DMS53 (cell line): Measurements from ENCODE around the gene CKAP2L.
"Not testable (repeated sequence)": the region's sequence is repeated elsewhere in the genome, so short reads cannot be mapped to it uniquely, and the experiment has no call there.

Experiments
- DNase-seq: peaks from one replicate; lab custom pipeline; 2025; lab: John Stamatoyannopoulos, UW

The CKAP2L gene

GRCh38 chr2:112726487-112727190, 37.8 kb downstream of the CKAP2L start:
- DNase-seq, result peak; percentile 98

DNA sequence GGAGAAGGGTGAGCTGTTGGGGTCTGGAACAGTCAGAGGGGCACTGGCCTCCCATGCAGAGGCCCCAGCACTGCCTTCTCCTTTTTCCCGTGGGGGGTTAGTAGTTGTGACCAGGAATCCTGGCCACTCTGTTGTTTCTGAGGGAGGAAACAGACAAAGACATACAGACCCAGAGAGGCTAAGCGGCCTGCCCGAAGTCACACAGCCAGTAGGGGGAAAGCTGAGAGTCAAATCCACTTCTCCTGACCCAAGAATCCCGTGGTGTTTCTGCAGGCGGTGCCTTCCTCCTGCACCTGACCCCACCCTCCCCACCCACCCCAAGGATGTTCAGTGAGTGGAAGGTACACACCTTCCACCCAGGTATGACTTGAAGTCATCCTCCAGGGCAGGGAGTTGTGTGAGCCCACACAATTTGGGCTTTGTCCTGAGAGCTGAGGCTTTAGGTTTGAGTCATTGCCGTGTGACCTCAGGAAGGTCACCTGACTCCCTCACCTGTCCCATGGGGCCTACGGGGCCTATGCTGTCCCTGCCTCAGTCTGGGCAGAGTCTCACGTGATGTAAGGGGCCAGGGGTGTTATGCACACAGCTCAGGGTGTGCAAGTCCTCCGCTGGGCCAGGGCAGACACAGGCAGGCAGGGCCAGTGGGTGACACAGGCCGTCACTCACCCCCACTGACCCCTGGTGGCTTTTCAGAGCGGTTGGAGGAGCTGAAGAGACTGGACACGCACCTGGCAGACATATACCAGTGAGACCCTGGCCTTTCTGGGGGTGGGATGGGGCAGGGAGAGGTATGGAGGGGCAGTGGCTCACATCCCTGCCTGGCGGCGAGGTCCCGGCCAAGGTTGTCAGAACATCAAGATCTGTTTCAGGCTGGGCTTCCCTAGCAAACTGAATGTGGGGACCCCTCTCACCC, 38.6 kb downstream of the CKAP2L start:
- peak; percentile 52 for DNase-seq

DNA sequence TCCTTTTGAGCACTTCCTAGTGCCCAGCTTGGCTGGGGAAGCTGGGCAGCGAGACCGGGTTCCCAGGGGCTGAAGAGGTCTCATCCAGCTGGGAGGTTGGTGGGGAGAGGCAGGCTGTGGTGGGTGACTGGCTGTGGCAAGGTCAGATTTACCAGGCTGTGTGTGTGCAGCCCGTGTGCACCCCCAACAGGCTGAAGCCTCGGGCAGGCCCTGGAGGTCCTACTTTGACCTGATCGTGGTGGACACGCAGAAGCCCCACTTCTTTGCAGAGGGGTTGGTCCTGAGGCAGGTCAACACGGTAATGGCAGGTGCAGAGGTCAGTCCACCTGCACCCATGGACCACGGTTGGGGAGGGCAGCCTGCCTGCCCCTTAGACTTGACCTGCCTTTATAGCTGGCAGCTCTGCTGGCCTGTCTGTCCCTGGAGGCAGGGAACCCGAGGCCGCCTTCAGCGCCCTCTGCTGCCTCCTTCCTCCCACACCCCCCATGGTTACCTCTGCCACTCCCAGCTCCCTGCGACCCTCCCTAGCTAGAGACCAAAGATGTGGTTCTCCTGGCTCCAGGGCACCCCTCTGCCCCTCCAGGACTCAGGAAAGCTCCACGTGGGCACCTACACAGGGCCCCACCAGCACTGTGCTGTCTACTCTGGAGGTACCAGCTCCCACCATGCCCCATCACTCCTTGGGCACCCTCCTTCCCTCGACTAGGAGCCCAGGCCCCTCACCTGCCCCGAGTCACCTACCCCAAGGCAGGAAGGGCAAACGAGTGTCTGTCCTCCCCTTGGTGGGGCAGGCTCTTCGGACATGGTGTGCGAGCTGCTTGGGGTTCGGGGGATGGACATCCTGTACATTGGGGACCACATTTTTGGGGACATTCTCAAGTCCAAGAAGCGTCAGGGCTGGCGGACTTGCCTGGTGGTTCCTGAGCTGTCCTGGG, 39.6 kb downstream of the CKAP2L start:
- peak; percentile 44 for DNase-seq

- no peak for DNase-seq
Observed at GRCh38 chr2:112723995-112724394, 40.4 kb downstream of the CKAP2L start.

DNA sequence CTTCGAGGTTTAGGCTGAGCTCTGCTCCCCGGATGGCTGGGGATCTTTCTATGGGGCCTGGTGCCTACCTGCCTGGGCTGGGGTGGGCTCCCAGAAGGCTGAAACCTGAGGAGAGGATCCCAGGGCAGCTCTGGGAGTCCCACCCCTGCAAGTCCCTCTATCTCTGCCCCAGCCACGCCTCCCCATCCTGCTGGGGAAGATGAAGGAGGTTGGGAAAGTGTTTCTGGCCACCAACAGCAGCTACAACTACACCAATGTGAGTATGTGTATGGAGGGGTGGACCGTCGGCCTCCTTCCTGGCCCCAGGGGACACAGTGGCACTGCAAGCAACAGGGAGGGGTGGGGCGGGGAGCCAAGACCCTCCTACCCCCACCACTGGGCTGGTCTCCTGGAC, 40.9 kb downstream of the CKAP2L start:
- DNase-seq, result no peak

- DNase-seq, result no peak
Observed at GRCh38 chr2:112722816-112723546, 41.4 kb downstream of the CKAP2L start.

GRCh38 chr2:112721819-112722522, 42.4 kb downstream of the CKAP2L start:
- no peak for DNase-seq

GRCh38 chr2:112720785-112721184, 43.6 kb downstream of the CKAP2L start, which contains the start of gene NT5DC4:
TSS of gene NT5DC4 (plus strand) at chr2:112721020. CDS start at chr2:112721080, 60 bp downstream.
- DNase-seq, result no peak

- DNase-seq, result no peak
Observed at GRCh38 chr2:112718863-112719370, 45.5 kb downstream of the CKAP2L start.

- not testable (repeated sequence) for DNase-seq
Observed at GRCh38 chr2:112716826-112717352, 47.5 kb downstream of the CKAP2L start.

GRCh38 chr2:112716094-112716493, 48.3 kb downstream of the CKAP2L start:
- DNase-seq, result not testable (repeated sequence)

DNA sequence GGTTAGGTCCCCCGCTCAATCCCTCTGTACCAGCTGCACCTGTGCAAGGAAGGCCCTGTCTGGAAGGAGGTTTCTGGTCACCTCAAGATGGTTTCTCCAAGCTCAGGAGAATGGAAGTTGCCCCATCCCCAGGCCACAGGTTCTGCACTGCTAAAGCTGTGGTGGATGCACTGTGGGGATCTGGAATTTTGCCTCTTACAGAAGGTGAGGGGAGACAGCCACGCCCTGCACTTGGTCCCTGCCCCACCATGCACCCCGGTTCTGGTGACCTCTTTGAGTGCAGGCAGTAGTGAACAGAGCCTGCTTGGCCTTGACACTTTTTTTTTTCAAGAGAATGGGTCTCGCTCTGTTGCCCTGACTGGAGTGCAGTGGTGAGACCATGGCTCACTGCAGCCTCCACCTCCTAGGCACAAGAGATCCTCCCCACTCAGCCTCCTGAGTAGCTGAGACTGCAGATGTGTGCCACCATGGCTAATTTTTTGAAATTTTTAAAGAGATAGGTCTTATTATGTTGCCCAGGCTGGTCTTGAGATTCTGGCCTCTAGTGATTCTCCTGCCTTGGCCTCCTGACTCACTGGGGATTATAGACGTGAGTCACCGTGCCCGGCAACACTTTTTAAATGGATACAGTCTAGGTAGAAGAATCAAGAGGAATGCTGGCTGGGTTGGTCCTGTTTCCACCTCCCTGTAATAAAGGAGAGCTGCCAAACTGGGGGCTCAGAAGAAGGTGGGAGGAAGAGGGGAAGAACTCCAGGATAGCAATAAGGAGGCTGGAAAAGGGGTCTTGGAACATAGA, 49.4 kb downstream of the CKAP2L start:
- peak; percentile 25 for DNase-seq

DNA sequence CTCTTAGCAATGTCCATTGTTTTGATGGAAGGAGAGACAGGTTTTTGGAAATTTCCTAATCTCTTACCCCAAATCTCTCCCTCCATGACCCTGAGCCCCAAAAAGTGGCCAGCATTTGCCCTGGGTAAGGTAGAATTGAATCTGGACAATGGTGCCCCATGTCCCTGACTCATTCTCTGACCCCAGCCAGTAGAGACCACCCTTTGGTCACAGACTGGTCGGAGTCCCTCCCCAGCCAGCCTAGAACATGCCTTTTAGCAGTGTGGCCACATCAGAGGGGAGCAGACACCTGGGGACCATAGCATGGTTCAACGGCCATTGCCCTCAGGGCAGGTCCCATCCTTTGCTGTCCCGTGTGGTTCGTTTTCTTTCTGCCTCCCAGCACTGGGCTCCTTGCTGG, 50.1 kb downstream of the CKAP2L start:
- no peak for DNase-seq

DNA sequence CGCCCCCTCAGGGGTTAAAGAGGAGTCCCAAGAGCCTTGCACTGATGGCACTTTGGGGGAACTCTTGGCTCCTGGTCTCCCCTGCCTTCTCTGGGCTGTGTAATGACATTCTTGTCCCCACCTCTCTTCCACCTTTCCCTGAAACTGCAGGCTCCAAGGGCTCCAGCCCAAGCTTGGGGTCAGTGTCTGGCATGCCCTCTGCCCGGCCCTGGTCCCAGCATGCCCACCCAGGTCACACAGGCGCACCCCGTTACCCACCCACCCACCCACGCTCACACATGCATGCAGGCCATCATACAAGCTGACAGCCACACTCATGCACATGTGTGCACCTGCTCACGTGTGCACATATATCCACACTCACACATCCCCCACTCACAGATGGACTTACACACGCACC, 50.5 kb downstream of the CKAP2L start:
- no peak for DNase-seq

DNA sequence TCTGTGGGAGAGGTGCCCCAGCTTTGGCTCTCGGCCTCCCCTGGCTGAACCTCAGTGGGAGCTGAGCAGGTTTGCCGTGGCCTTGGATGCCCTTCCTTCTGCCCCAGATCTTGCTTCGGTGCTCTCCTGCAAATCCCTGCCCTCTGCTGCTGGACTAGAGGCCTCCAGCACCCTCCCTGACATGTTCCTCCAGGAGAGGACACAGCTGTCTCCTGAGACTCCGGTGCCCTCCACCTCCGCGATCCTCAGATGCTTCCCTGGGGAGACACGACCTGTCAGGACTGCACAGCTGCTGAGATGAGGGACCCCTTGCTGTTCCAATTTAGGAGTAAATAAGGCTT, 50.9 kb downstream of the CKAP2L start:
- DNase-seq, result no peak

DNA sequence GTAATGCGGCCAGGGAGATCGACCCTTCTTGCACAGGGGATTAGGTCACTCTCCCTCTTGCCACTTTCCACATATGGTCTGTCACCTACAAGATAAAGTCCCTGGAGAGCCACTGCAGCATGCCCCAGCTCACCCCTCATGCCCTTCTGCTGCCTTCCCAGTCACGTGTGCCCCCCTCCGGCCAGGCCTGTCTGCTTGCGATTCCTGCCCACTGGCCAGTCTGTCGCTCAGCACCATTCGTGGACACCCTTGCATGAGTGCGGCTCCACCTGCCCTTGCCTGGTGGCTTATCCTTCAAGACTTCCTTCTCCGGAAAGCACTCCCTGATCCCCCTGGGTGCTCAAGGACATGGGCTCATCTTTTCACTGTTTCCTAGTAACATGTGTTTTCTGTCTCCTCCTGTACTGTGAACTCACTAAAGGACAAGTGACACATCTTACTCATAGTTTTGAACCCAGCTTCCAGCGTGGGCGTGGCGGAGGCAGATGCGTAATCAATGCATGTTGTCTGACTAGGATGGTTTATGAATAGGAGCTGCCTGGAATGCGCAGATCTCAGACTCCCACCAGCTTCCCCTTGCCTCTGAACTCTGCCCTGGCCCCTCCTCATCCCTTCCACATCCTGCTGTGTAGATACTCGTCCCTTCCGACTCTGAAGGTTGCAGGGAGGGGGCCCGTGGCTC, 51.4 kb downstream of the CKAP2L start:
- DNase-seq, result no peak

- no peak for DNase-seq
Observed at GRCh38 chr2:112712465-112712864, 51.9 kb downstream of the CKAP2L start.

GRCh38 chr2:112710956-112711750, 53.3 kb downstream of the CKAP2L start:
- DNase-seq, result no peak
